ENCODE measurements around the gene LRP6. TPM values are rescaled to one million over a fixed set of nuclear protein-coding genes. Genes with fewer than 3 reads are reported as not detected.

LRP6 gene
- total and polyA plus RNA-seq, 2 of the 8 experiments (the other 6 are each of a cell fraction or from before 2014, with no cell fraction given): 53.6 to 73.2 TPM

- H3K79me1 ChIP-seq (ENCODE audit: low read depth, low read length): no peaks in the 10 kb centered on the region
- no peak overlapping the region for H4K8ac ChIP-seq (ENCODE audit: extremely low read depth, insufficient read depth, low read length)
- H3K18ac ChIP-seq (ENCODE audit: extremely low read depth, low read length): no peak overlapping the region
- FAIRE-seq (no peak), DNase-seq (ENCODE audit: low read depth in 1 of 2, low spot score in 2 of 2) (no peak)
- peak overlapping the region; percentile 69 for H4K5ac ChIP-seq (ENCODE audit: insufficient read length, low read depth, low read length)
- H3K27me3 ChIP-seq (replicated peaks in 1 of 4; ENCODE audit: control insufficient read depth in 3 of 4, extremely low read depth in 1 of 4, insufficient read depth in 3 of 4, low read length in 3 of 4): no peaks in the 10 kb centered on the region; a peak in 1 of 7 replicates
- POLR2A ChIA-PET (ENCODE audit: partially characterized antibody): interaction anchor here (0.9 to 2.2 kb wide), 2 partner anchors 12 to 15 kb away, joined by 3 to 13 read pairs; partner anchors contain the start of gene LRP6
- H3K79me2 ChIP-seq (ENCODE audit: control insufficient read depth in 1 of 2, insufficient read depth in 2 of 2, low read length in 2 of 2): no peaks in the 10 kb centered on the region
- 80% methylated on average over 3 of the region's 3 CpGs; no CpG with 5 or more reads in 1 of the 2 experiments for WGBS, 2 experiments (ENCODE audit: extremely low coverage in 1 of 2, insufficient coverage in 1 of 2, insufficient read length in 1 of 2, insufficient replicate concordance in 2 of 2, low coverage in 1 of 2, low lambda C conversion rate in 2 of 2, missing lambda C conversion rate in 1 of 2)
- no peak overlapping the region for H2BK20ac ChIP-seq (ENCODE audit: low read length)
- no peak overlapping the region for H3K14ac ChIP-seq (ENCODE audit: insufficient read length)
- CTCF ChIA-PET (ENCODE audit: partially characterized antibody): interaction anchor here (0.5 to 1.0 kb wide), 5 partner anchors 9 to 145 kb away, joined by 3 to 5 read pairs (median 3); partner anchors contain the start of gene LRP6
- no peak overlapping the region for H3K4ac ChIP-seq (replicated peaks; ENCODE audit: insufficient read length, low read depth, low read length)
- no peaks in the 10 kb centered on the region for H3K36me3 ChIP-seq (ENCODE audit: control insufficient read depth in 2 of 4, insufficient read depth in 4 of 4, low read length in 3 of 4)
- no peak overlapping the region for H2BK120ac ChIP-seq (replicated peaks; ENCODE audit: low read depth, low read length)
- H3K4me2 ChIP-seq (ENCODE audit: insufficient read depth in 1 of 2, low read depth in 2 of 2, low read length in 2 of 2): no peak overlapping the region
- H2AK5ac ChIP-seq (ENCODE audit: low read depth, low read length): no peak overlapping the region
- no peaks in the 10 kb centered on the region for H3K9me3 ChIP-seq (ENCODE audit: insufficient read depth in 2 of 2, low read depth in 1 of 2, low read length in 1 of 2)
- no peak overlapping the region for H3K27ac ChIP-seq (ENCODE audit: low read depth, low read length)
- no peaks in the 10 kb centered on the region for H4K20me1 ChIP-seq (replicated peaks in 1 of 2; ENCODE audit: control insufficient read depth in 1 of 2, insufficient read depth in 2 of 2, low read length in 2 of 2)
- H4K91ac ChIP-seq (replicated peaks; ENCODE audit: insufficient read length, low read length): no peak overlapping the region
- H3K23ac ChIP-seq (ENCODE audit: insufficient read length): no peak overlapping the region
- no peak overlapping the region for H3K9ac ChIP-seq (replicated peaks in 1 of 4; ENCODE audit: extremely low read depth in 1 of 4, low read depth in 3 of 4, low read length in 3 of 4)
- H2AFZ ChIP-seq (ENCODE audit: low read length): no peak overlapping the region
- H3K56ac ChIP-seq (replicated peaks; ENCODE audit: insufficient read length, low read depth, low read length): no peak overlapping the region
- no peak overlapping the region for H3K4me3 ChIP-seq (ENCODE audit: extremely low read depth in 1 of 4, insufficient read depth in 2 of 4, low read depth in 3 of 4, low read length in 4 of 4)
- H2BK5ac ChIP-seq (ENCODE audit: low read depth, low read length): no peak overlapping the region
- H3K23me2 ChIP-seq (ENCODE audit: low read depth, low read length): no peaks in the 10 kb centered on the region
- H2BK15ac ChIP-seq (ENCODE audit: low read length): no peak overlapping the region
- H3K4me1 ChIP-seq (replicated peaks in 1 of 4; ENCODE audit: control insufficient read depth in 3 of 4, insufficient read depth in 4 of 4, low read length in 3 of 4): peaks cover 0 to 23% (median 10%) of the 10 kb centered on the region in 4 experiments; a peak in 5 of 7 replicates
- H2BK12ac ChIP-seq (ENCODE audit: low read depth, low read length): no peak overlapping the region
- TF ChIP-seq, protein P1, sequence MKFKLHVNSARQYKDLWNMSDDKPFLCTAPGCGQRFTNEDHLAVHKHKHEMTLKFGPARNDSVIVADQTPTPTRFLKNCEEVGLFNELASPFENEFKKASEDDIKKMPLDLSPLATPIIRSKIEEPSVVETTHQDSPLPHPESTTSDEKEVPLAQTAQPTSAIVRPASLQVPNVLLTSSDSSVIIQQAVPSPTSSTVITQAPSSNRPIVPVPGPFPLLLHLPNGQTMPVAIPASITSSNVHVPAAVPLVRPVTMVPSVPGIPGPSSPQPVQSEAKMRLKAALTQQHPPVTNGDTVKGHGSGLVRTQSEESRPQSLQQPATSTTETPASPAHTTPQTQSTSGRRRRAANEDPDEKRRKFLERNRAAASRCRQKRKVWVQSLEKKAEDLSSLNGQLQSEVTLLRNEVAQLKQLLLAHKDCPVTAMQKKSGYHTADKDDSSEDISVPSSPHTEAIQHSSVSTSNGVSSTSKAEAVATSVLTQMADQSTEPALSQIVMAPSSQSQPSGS (IDR thresholded peaks at IDR 0.05; ENCODE audit: low read length): no peak
- TF ChIP-seq TCF12 (IDR thresholded peaks at IDR 0.05; ENCODE audit: low read depth, low read length) (no peak), JUND (IDR thresholded peaks at IDR 0.05; ENCODE audit: low read length) (no peak), SP1 (IDR thresholded peaks at IDR 0.05; ENCODE audit: low read depth, low read length) (no peak), RNF2 (IDR thresholded peaks at IDR 0.05; ENCODE audit: borderline replicate concordance, low read depth, low read length, missing control alignments, poor library complexity, severe bottlenecking) (no peak), POU5F1 (IDR thresholded peaks at IDR 0.05; ENCODE audit: low read depth, low read length) (no peak), SIN3A (conservative IDR thresholded peaks at IDR 0.05 in 1 of 2, IDR thresholded peaks at IDR 0.05 in 1 of 2; ENCODE audit: low read depth in 1 of 2, low read length in 2 of 2) (no peak), CBX8 (IDR thresholded peaks at IDR 0.05; ENCODE audit: borderline replicate concordance, low read depth, low read length) (no peak), SP4 (IDR thresholded peaks at IDR 0.05; ENCODE audit: low read length) (no peak), TBP (IDR thresholded peaks at IDR 0.05; ENCODE audit: low read depth, low read length) (no peak)
Observed at GRCh38 chr12:12282202-12282601, 15.4 kb upstream of the LRP6 start.

Measured in H1 (cell line).